Measurements from ENCODE around the gene OR6C3. TPM values are rescaled to one million over a fixed set of nuclear protein-coding genes. Genes with fewer than 3 reads are reported as not detected.

The OR6C3 gene
- polyA plus RNA-seq (2011; rRNA removed) (not detected in 2 replicates), polyA minus RNA-seq (2011; rRNA and poly(A)+ RNA removed) (not detected in 2 replicates)

GRCh38 chr12:55330446-55330845, at the start of gene OR6C3:
Gene OR6C3, plus strand, starts transcription at chr12:55330746. Its CDS starts 955 bp downstream, at chr12:55331701.
- CTCF ChIA-PET, result no interaction called here
- no peak for DNase-seq (ENCODE audit: low read depth)
- H3K36me3 ChIP-seq (ENCODE audit: control insufficient read depth, insufficient read depth, low read length), result no peaks in the 10 kb centered on the region
- TF ChIP-seq CTCF (IDR thresholded peaks at IDR 0.05; ENCODE audit: insufficient read depth, low read depth, low read length), result no peak
- POLR2A ChIA-PET, result no interaction called here
- no peaks in the 10 kb centered on the region for H3K27me3 ChIP-seq (ENCODE audit: control insufficient read depth, insufficient read depth, low read length)
- H3K4me3 ChIP-seq (ENCODE audit: low read depth, low read length), result no peak within 1 kb of the TSS

GRCh38 chr12:55280991-55281390, 49.6 kb upstream of the OR6C3 start:
- ChIA-PET POLR2A (no interaction called here), CTCF (no interaction called here)
- no peaks in the 10 kb centered on the region for H3K27me3 ChIP-seq (ENCODE audit: control insufficient read depth, insufficient read depth, low read length)
- H3K36me3 ChIP-seq (ENCODE audit: control insufficient read depth, insufficient read depth, low read length), result no peaks in the 10 kb centered on the region
- DNase-seq (ENCODE audit: low read depth), result no peak
- no peak overlapping the region for H3K4me3 ChIP-seq (ENCODE audit: low read depth, low read length)
- TF ChIP-seq CTCF (IDR thresholded peaks at IDR 0.05; ENCODE audit: insufficient read depth, low read depth, low read length), result no peak

GRCh38 chr12:55289999-55290398, 40.5 kb upstream of the OR6C3 start:
- CTCF ChIA-PET, result no interaction called here
- H3K4me3 ChIP-seq (ENCODE audit: low read depth, low read length), result no peak overlapping the region
- POLR2A ChIA-PET, result no interaction called here
- H3K36me3 ChIP-seq (ENCODE audit: control insufficient read depth, insufficient read depth, low read length), result no peaks in the 10 kb centered on the region
- no peak for TF ChIP-seq CTCF (IDR thresholded peaks at IDR 0.05; ENCODE audit: insufficient read depth, low read depth, low read length)
- H3K27me3 ChIP-seq (ENCODE audit: control insufficient read depth, insufficient read depth, low read length), result no peaks in the 10 kb centered on the region
- no peak for DNase-seq (ENCODE audit: low read depth)

GRCh38 chr12:55296469-55296868, 34.1 kb upstream of the OR6C3 start, which contains the start of gene OR6C6:
Gene OR6C6, minus strand, starts transcription at chr12:55296569. Its CDS starts 1,337 bp downstream, at chr12:55295232.
- ChIA-PET CTCF (no interaction called here), POLR2A (no interaction called here)
- DNase-seq (ENCODE audit: low read depth), result no peak

GRCh38 chr12:55314043-55314442, 16.5 kb upstream of the OR6C3 start, which contains the start of gene OR6C1:
Gene OR6C1, plus strand, starts transcription at chr12:55314343. Its CDS starts 6,257 bp downstream, at chr12:55320600.
- TF ChIP-seq CTCF (IDR thresholded peaks at IDR 0.05; ENCODE audit: insufficient read depth, low read depth, low read length), result no peak
- ChIA-PET POLR2A (no interaction called here), CTCF (no interaction called here)
- Histone ChIP-seq H3K27me3 (ENCODE audit: control insufficient read depth, insufficient read depth, low read length) (no peaks in the 10 kb centered on the region), H3K4me3 (ENCODE audit: low read depth, low read length) (no peak within 1 kb of the TSS), H3K36me3 (ENCODE audit: control insufficient read depth, insufficient read depth, low read length) (no peaks in the 10 kb centered on the region)
- no peak for DNase-seq (ENCODE audit: low read depth)

More at GRCh38 chr12:55296469-55296868, 34.1 kb upstream of the OR6C3 start, which contains the start of gene OR6C6:
- H3K36me3 ChIP-seq (ENCODE audit: control insufficient read depth, insufficient read depth, low read length), result no peaks in the 10 kb centered on the region
- no peak within 1 kb of the TSS for H3K4me3 ChIP-seq (ENCODE audit: low read depth, low read length)
- no peak for TF ChIP-seq CTCF (IDR thresholded peaks at IDR 0.05; ENCODE audit: insufficient read depth, low read depth, low read length)
- H3K27me3 ChIP-seq (ENCODE audit: control insufficient read depth, insufficient read depth, low read length), result no peaks in the 10 kb centered on the region

Measured in BJ (cell line).